Measurements from ENCODE around the gene AVPR2.

The AVPR2 gene

DNA sequence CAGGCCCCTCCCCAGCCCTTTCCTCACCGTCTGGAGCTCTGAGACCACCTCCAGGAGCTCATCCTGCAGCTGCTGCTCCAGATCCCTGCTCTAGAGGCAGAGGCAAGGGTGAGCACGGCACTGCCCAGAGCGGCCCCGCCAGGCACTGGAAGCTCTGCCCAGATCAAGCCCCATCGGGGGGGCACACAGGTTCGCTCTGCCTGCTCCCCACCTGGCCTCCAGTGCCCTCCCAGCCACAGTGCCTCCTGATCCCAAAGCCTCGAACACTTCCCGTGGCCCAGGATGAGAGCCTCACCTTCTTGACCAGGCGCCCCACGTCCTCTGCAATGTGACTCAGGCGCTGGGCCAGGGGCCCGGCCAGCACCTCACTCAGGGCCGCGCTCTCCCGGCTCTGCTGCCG is 16.6 kb downstream of the AVPR2 start:
- no peak for DNase-seq

DNA sequence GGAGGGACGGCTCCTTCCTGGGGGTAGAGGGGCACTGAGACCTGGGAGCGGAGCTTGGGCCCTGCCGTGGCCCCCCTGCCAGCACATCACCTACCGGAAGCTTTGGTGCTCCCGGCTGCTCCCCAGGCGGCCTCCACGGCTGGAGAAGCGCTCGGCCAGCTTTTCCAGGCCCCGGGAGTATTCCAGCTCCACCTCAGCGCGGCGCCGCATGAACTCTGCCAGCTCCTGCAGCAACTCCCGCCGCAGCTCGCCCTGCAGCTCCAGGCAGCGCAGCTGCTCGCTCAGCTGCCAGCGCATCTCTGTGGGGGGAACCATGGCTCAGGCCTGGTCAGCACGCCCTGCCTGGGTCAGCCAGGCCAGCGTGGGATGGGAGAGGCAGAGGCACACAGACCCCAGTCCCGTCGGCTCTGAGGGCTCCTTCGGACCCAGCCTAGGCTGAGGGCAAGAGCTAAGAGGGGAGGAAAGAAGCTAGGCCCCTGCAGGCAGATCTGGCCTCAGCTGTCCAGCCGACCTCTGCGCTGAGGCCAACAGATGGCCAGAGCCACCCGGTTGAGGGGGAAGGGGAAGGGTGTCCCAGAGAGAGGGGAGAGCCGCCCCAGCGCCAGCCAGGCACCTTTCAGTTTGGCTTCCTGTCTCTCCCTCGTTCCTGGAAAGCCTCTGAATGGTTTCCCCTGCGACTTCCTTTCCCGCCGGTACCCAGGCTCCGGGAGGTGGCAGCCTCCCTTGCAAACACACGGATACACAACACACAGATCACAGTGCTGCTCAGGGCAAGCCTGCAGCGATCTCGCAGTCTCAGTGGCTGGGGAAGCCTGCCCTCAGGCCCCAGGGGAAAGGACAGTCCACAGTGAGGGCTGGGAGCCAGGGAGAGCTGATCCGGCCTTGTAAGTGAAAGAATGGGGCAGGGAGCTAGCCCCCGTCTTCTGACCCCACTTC is 17.3 kb downstream of the AVPR2 start:
- no peak for DNase-seq

DNA sequence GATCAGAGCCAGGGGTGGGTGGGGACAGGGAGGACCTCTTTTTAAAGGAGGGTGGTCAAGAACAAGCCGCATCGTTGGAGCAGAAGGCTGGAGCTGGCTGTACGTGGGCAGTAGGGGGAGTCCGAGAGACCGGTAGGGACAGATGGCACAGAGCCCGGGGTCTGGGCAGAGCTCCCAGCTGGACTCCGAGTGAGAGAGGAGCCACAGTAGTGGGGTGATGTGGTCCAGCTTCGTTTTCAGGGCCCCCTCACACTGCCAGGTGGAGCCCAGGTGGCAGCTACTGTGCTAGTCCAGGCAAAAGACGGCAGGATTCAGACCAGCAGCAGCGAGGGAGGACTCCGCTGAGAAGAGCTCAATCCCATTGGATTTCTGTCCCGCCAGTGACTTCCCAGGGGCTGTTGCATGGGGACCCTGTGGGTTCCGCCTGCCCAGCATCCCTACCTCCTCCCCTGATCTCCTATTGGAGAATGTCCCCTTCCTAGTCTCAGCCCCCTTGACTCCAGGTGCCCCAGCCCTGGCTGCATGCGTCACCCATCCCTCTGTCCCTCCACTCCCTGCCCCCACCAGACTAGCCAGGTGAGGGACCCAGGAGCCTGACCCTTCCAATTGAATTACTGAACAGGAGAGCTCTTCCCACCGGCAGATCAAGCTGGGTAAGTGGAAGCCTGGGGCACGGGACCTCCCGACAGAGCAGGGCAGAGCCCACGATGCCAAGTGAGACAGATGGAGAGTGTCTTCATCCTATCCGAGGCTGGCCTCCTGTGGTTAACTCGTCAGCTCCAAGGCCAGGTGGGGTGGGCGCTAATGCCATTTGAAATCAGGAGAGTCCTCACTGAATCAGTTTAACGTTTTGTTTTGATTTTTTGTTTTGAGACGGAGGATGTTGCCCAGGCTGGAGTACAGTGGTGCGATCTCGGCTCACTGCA is 18.7 kb downstream of the AVPR2 start:
- peak; percentile 71 for DNase-seq

DNA sequence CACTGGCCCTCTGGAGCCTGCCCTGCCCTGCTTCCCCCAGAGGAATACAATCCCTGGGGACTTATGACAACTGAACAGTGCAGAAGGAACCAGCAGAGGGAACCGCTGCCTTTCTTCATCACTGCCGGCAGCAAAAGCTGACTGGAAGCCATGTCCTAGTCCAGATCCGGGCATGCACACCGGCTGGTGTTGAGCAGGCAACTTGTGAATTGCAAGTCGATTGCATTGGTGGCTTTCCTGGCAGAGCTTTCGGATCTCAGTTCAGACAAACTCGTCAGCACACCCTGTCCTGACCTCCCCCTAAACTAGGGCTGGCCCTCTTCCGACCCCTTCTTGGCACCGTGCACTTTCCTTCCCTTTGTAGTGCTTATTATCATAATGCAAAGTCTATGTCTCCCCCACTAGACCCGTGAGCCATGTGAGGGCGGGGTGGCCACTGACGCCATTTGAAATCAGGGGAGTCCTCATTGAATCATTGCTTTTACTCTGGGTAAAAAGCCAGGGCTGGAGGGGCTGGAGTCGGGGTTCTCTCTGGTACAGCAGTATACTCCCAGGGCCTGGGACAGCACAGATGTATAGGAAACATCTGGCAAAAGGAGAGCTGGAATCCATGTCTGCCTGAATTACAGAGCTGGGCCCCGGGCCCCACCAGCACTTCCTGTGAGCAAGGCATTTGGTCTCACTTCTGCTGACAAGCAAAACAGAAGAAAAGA is 19.8 kb downstream of the AVPR2 start:
- peak; percentile 76 for DNase-seq

DNA sequence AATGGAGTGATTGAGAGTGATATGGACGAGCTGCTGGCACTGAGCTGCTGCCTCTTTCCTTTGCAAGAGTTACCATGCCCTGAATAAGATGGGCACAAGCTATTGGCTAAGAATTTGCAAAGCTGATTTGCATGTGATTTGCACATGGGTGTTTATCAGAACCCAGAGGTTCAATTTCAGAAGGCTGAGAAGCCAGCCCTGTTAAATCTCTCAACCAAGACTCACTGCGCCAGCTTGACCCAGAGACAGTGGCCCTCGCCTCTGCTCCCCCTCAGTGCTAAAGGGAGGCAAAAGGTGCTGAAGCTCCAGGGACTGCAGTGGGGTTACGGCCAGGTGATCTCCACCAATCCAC is 20.9 kb downstream of the AVPR2 start:
- peak; percentile 59 for DNase-seq

DNA sequence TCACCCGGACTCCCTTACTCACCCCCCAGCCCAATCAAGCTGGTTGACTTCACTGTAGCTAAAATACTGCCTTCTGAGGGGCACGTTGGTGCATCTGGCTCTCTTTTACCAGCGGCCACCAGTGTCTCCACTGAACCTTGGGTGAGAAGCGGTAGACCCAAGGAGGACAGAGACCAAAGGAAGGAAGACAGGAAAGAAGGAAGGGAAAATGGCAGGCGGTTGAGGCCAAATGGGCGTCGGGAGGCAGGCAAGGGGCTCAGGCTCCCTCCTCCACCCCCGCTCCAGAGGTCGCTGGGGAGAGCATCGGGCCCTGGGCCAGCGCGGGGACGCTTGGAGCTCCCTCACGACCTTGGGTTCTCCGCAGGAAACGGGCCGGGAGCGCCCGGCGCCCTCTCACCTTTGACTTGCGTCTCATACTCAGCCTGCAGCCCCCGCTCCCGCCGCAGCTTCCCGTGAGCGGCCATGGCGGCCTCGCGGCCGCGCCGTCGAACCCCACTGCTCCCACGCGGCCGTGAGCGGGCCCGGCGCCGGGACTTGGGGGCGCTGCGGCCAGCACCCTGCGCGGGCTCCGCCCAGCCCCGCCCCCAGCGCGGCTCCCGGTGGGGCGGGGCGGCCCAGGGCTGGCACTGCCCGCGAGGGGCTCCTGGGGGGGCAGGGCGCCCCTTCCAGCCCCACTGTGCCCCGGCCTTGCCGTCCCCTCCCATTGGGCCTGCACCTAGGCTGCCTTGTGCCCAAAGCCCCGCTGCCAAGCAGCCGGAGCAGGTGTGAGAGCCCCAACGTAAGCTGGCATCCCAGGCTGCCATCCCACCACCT is 21.5 kb downstream of the AVPR2 start, which contains the start of gene ARHGAP4:
ARHGAP4 (minus strand) TSS at position 526 of the 813 bp plus-strand sequence; CDS start at position 464, 62 bp downstream.
- peak; percentile 70 for DNase-seq

DNA sequence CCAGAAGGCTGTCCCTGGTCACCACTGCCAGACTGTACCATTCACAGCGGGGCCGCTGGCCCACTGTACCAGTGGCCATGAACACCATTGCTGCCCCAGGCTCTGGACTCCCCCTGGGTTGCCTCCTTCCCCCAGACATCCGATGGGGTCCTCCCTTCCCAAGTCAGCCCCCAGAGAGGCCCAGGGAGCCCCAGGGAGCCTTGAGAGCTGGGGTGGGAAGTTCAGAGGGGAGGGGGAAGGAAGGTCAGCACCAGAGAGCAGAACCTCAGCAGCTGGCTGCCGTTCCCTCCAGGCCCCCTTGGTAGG is 22.0 kb downstream of the AVPR2 start:
- DNase-seq, result no peak

DNA sequence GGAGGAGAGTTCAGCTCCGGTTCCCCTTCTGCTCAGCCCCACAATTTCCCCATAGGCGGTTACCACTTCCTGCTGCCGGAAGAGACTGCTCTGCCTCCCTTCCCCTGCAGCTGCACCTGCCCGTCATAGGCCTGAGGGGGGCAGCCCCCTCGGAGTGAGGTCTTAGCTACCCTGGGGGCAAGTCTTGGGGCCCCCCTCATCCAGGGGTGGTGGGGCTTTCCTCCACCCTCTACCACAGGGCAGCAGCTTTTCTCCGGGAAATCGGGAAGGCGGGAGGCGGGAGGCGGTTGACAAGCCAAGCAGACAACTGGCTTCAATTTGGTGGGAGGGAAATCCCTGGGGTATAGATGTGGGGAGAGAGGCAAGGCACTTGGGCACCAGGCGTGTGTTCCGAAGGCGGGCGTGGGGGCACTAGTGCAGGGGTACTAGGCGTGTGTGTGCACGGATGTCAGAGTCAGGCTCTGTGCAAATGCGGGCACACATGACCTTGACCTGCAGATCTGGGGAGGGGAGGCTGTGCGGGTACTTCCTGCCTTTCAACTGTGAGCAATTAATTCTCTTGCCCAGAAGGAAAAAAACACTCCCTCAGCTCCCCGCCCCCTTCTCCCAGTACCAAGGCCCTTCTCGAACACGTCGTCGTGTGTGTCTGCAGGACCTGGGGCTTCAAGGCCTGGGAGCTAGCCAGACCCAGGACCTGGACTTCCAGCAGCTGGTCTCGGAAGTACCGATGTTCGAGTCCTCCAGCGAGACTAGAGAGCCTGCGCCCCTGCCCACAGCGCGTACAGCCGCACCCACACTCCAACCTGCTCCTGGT is 22.6 kb downstream of the AVPR2 start:
- peak; percentile 92 for DNase-seq

DNA sequence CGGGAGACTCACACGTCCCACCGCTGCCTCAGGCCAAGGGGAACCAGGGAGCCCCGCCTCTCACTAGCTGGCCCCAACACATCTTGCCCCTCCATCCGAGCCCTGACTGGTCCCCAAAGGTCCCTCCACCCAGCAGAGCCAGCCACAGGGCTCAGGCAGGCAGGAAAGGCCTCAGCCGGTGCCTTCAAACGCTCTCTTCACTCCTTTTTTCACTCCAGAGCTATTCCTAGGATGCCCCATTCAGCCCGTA is 23.1 kb downstream of the AVPR2 start:
- DNase-seq, result no peak

DNA sequence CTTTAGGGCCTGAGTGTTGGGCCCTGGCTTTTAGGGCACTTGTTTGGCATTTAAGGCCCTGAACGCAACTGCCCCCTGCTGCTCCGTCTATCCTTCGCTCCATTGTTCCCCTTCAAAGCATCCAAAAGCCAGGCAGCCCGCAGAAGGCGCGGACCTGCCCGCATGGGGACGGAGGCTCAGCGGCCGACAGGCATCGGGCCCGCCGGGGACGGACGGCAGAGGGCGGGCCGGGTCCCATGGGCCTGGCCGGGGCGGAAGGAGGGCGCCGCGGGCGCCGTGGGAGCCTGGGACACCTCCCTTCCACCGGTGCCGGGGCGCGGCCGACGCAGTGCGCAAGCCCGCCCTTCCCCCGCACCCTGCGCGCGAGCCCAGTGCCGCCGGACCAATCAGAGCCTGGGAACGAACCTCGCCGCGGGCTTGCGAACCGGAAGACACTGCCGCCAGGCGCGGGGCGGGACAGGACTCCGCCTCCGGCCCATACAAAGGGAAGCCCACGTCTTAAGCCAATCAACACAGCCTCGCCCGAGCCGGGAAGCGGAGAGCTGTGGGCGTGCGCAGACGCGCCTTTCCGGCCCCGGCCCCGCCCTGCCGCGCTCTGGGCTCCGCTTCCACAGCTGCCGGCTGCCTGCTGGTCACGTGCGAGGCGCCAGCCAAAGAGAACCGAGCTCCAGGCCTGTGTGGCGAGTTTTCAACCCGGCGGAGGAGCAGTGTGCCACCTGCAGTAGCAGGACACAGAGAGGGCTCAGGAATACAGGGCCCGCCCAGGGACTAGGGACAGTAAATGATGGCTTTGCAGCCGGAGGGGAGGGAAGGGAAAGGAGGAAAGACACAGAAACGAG is 23.7 kb downstream of the AVPR2 start:
- peak; percentile 98 for DNase-seq

DNA sequence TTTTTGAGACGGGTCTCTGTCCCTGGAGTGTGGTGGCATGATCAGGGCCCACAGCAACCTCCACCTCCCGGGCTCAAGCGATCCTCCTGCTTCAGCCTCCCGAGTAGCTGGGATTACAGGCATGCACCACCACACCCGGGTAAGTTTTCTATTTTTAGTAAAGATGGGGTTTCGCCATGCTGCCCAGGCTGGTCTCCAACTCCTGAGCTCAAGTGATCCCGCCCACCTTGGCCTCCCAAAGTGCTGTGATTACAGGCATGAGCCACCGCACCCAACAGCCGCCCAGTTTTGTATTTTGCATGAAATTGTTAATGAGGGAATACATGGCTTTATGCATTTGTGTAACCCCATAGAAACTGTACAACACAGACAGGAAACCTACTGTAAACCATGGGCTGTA is 24.4 kb downstream of the AVPR2 start:
- no peak for DNase-seq

DNA sequence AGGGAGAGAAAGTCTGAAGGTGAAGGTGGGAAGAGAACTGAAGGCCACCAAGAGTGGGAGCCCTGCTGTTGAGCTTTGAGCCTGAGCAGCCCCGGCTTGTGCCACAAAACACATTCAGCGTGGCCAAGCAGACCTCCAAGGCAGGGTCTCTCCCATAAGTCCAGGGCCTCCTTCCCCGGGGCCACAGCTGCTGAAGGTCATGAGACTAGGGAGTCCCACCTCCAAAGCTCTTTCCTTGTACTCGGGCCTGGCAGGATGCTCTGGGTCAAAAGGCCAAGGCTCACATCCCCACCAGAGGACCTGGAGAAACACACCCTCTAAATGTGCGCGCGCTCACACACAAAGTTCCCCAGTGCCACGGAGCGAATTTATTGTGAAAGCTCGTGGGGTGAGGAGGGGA is 25.1 kb downstream of the AVPR2 start:
- DNase-seq, result no peak

DNA sequence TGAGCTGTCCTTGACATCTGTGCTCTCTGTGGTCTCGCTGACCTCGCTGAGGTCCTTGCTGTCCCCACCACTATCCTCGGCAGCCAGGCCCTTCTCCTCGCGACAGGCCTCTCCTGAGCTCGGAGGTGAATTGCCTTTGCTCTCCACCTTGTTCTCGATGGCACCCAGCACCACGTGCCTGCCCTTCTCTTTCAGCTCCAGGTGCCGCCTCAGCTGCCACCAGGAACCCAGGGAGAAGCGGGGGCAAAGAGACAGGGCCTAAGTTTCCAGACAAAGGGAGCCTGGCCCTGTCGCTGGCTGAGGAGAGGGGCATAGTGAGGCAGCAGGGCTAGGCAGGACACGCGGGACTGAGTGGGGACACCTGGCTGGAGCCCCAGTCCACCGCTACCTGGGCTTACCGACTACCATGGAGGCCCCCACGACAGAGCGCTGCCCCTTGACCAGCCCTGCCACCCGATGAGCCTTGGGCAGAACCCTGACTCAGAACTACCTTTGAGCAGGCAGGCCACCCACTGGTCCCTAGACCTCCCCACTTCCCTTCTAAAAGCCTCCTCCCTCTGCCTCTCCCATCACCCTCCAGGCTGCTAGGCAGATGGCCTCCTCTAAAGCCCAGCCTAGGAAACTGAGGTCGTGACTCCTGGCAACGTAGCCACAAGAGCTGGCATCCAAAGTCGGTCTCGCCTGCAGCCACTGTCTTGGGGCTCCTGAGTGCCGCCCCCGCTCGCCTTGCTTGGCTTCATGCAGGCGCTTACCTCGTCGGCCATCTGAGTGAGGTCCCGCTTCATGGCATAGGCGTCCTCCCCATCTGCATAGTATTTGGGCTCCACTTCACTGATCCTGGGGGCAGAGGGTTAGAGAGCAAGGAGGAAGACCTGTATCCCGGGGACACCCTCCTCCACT is 25.8 kb downstream of the AVPR2 start:
- DNase-seq, result no peak

DNA sequence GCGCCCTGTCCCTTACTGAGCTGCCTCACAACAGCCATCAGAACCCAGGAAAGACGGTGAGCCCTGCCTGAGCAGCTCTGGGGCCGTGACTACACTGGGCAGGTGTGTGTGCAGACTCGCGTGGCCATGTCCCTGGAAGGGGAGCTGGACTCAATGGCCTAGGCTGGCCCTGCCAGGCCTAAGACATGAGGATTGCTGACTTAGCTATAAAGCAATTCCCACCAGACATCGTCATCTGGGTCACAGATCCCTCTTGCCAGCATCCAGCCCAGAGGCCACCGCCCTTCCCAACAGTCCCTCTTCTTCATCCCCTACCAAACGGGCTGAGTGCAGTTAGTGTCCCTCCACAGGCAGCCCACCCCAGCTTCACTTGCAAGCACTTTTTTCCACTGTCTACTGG is 26.7 kb downstream of the AVPR2 start:
- DNase-seq, result no peak

DNA sequence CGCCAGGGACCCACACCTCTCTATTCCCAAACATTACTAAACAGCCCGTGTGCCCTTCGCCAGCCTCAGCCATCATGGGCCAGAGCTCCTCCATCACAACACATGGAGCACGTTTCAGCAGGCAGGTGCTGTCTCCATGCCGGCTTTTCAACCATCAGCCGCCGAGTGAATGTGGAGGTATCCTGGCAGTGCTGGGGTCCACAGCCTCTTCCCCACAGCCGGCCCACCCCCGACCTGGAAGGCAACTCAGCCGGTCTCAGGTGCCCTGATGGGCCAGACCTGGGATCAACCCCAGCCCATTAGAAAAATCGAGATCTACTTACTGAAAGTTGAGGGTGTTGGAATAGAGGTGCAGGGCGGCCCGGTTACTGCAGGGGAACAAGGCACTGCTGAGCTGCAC is 27.3 kb downstream of the AVPR2 start:
- no peak for DNase-seq

DNA sequence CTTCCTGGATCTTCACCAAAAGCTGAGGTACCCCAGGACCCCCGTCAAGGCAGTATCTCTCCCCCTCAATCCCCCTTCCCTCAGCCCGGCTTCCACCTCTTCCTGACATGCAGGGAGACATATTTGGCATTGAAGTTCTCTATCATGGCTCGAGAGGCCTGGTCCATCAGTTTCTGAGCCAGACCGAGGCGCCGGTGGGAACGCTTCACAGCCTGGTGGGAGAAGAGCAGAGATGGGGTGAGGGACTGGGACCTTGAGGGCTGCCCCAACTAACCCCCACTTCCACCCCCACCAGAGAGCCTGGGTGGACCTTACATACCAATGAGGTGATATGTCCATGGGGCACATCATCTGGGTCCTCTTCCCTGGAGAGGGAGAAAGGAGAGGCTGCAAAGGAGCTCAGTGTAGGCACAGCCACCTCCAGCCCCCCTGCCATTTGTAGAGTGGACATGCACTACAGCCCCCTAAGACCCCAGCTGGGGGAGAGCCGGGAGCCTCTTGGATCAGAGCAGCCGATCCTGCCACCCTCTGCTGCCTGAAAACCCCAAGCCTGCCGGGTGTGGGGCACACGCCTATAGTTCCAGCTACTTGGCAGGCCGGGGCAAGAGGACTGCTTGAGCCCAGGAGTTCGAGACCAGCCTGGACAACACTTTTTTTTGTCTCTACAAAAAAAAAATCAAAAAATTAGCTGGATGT is 27.9 kb downstream of the AVPR2 start:
- DNase-seq, result no peak

DNA sequence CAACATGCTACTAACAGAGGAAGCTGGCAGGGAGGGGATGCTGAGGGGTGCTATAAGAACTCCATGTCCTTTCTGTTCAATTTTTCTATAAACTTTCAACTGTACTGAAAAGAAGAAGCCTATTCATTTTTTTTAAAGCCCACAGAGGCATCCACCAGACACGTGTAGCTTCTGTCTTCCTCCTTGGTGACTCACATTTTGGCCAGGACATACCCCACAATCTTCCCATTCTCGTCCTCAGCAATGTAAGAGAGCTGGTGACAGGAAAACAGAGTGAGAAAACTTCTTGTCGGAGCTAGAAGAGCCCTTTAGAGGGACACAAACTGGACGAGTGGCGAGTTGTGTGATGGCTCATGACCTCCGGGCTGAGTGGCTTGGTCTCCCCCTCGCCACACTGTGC is 29.3 kb downstream of the AVPR2 start:
- no peak for DNase-seq

DNA sequence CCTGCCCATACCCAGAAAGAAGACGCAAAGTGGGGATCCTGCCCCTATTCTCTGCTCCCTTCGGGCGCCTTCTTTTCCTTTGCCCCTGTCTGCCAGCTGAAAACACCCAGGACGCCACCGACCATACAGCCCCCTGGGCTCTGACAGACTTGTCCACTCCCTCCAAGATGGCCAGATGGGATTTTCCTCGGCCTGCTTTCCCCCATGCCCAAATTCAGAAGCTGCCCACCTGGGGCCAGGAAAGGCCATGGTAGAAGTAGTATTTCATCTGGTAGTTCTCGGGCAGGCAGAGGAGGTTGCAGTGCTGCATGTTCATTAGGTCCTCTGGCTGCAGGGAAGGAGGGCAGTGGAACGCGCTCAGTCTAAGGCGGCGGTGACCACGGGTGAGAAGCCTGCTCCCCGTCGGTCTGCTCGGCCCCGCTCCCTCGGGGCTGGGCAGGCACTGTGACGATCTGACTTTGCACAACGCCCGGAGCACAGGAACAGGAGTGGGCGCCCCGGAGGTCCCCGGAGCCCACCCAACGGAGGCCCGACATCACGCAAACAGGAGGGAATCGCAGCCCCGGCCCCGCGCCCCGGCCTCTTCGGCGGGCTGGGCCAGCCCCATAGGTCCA is 29.8 kb downstream of the AVPR2 start:
- DNase-seq, result no peak

All from hematopoietic multipotent progenitor cell treated with erythropoietin and hydrocortisone succinate and interleukin-3 and kit ligand, for 4 days (in vitro differentiated cells).